ENCODE measurements around the gene HOXD8.

HOXD8 gene

GRCh38 chr2:176090862-176091261, 38.6 kb upstream of the HOXD8 start:
- DNase-seq (ENCODE audit: low read depth in 2 of 3, low spot score in 1 of 3), result no peak

GRCh38 chr2:176091329-176092258, 37.9 kb upstream of the HOXD8 start:
- DNase-seq (ENCODE audit: low read depth in 2 of 3, low spot score in 1 of 3), result no peak

GRCh38 chr2:176092270-176093144, 37.0 kb upstream of the HOXD8 start, which contains the start of gene HOXD13:
TSS of gene HOXD13 (plus strand) at chr2:176092721. CDS start at chr2:176092891, 170 bp downstream.
- no peak for DNase-seq (ENCODE audit: low read depth in 2 of 3, low spot score in 1 of 3)

- DNase-seq (ENCODE audit: low read depth in 2 of 3, low spot score in 1 of 3), result no peak
These were observed 36.2 kb upstream of the HOXD8 start for GRCh38 chr2:176093145-176093897.

GRCh38 chr2:176093898-176094249, 35.6 kb upstream of the HOXD8 start:
- no peak for DNase-seq (ENCODE audit: low read depth in 2 of 3, low spot score in 1 of 3)

- no peak for DNase-seq (ENCODE audit: low read depth in 2 of 3, low spot score in 1 of 3)
These were observed 35.2 kb upstream of the HOXD8 start for GRCh38 chr2:176094349-176094748.

- no peak for DNase-seq (ENCODE audit: low read depth in 2 of 3, low spot score in 1 of 3)
These were observed 34.1 kb upstream of the HOXD8 start for GRCh38 chr2:176095421-176095820.

- DNase-seq (ENCODE audit: low read depth in 2 of 3, low spot score in 1 of 3), result no peak
These were observed 33.1 kb upstream of the HOXD8 start for GRCh38 chr2:176096243-176096985.

- peak; percentile 27 to 42 (median 33) for DNase-seq (ENCODE audit: low read depth in 2 of 3, low spot score in 1 of 3)
These were observed 32.3 kb upstream of the HOXD8 start for GRCh38 chr2:176096986-176097819.

- DNase-seq (ENCODE audit: low read depth in 2 of 3, low spot score in 1 of 3), result no peak
These were observed 31.6 kb upstream of the HOXD8 start for GRCh38 chr2:176097820-176098365.

- no peak for DNase-seq (ENCODE audit: low read depth in 2 of 3, low spot score in 1 of 3)
These were observed 30.9 kb upstream of the HOXD8 start for GRCh38 chr2:176098366-176099158.

- no peak for DNase-seq (ENCODE audit: low read depth in 2 of 3, low spot score in 1 of 3)
These were observed 30.3 kb upstream of the HOXD8 start for GRCh38 chr2:176099159-176099727.

- no peak for DNase-seq (ENCODE audit: low read depth in 2 of 3, low spot score in 1 of 3)
These were observed 29.6 kb upstream of the HOXD8 start, which contains the start of gene HOXD12 for GRCh38 chr2:176099728-176100546. TSS of gene HOXD12 (plus strand) at chr2:176099795. CDS start at chr2:176099802, 7 bp downstream.

- no peak for DNase-seq (ENCODE audit: low read depth in 2 of 3, low spot score in 1 of 3)
These were observed 28.9 kb upstream of the HOXD8 start for GRCh38 chr2:176100547-176101140.

GRCh38 chr2:176101216-176101830, 28.2 kb upstream of the HOXD8 start:
- DNase-seq (ENCODE audit: low read depth in 2 of 3, low spot score in 1 of 3), result no peak

- no peak for DNase-seq (ENCODE audit: low read depth in 2 of 3, low spot score in 1 of 3)
These were observed 27.7 kb upstream of the HOXD8 start for GRCh38 chr2:176101842-176102241.

All from stimulated activated CD4-positive, alpha-beta T cell treated with anti-CD3 and anti-CD28 coated beads, Interleukin-12 subunit alpha, Interleukin-12 subunit beta, amount 100 ng/mL, for 48 hours (primary cell).